ENCODE data around the gene AJM1. TPM values are rescaled to one million over a fixed set of nuclear protein-coding genes. Genes with fewer than 3 reads are reported as not detected.

Gene AJM1
- total RNA-seq, 6 experiments from 2014 or later = 4.5 to 8.0 (median 5.3) TPM

DNA sequence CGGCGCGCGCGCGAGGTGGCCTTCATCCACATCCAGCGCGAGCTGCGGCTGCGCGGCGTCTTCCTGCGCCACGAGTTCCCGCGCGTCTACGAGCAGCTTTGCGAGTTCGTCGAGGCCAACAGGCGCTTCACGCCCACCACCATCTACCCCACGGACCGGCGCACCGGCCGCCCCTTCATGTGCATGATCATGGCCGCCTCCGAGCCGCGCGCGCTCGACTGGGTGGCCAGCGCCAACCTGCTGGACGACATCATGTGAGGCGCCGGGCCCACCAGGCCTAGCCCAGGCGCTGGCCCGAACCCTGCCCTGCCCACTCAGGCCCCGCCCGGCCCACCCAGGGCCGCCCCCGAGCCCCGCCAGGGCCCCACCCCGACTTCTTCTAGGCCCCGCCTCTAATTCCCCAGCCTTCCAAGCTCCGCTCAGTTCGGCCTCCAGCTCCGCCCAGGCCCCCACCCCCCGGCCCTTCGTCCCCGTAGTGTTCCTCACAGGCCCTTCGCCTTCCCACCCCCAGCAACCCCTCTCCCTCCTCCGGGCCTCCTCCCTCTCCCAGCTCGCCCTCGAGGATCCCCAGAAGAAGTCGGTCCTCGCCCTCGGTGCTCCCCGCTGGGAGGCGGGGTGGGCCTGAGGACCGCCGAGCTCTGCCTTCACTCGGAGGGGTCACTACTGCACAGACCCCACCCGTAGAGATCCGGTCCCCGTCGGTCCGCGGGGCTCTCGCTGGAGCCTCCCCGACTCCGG, 5.0 kb downstream of the AJM1 start:
- no peak for DNase-seq
- peaks cover 10% of the 10 kb centered on the region; the same call in 1 of the 2 replicates for H3K4me1 Mint-ChIP-seq (ENCODE audit: low read depth)
- H3K9me3 Mint-ChIP-seq = no peaks in the 10 kb centered on the region; the same call in 1 of the 2 replicates
- H3K4me3 Mint-ChIP-seq = peak overlapping the region; percentile 96
- peak overlapping the region; percentile 70 for H3K27ac Mint-ChIP-seq
- TF ChIP-seq, protein P1, sequence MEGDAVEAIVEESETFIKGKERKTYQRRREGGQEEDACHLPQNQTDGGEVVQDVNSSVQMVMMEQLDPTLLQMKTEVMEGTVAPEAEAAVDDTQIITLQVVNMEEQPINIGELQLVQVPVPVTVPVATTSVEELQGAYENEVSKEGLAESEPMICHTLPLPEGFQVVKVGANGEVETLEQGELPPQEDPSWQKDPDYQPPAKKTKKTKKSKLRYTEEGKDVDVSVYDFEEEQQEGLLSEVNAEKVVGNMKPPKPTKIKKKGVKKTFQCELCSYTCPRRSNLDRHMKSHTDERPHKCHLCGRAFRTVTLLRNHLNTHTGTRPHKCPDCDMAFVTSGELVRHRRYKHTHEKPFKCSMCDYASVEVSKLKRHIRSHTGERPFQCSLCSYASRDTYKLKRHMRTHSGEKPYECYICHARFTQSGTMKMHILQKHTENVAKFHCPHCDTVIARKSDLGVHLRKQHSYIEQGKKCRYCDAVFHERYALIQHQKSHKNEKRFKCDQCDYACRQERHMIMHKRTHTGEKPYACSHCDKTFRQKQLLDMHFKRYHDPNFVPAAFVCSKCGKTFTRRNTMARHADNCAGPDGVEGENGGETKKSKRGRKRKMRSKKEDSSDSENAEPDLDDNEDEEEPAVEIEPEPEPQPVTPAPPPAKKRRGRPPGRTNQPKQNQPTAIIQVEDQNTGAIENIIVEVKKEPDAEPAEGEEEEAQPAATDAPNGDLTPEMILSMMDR (IDR thresholded peaks at IDR 0.05) = no peak
- no peaks in the 10 kb centered on the region for H3K36me3 Mint-ChIP-seq (ENCODE audit: low read depth)
- peaks cover 32% of the 10 kb centered on the region for H3K27me3 Mint-ChIP-seq (ENCODE audit: insufficient read depth)

DNA sequence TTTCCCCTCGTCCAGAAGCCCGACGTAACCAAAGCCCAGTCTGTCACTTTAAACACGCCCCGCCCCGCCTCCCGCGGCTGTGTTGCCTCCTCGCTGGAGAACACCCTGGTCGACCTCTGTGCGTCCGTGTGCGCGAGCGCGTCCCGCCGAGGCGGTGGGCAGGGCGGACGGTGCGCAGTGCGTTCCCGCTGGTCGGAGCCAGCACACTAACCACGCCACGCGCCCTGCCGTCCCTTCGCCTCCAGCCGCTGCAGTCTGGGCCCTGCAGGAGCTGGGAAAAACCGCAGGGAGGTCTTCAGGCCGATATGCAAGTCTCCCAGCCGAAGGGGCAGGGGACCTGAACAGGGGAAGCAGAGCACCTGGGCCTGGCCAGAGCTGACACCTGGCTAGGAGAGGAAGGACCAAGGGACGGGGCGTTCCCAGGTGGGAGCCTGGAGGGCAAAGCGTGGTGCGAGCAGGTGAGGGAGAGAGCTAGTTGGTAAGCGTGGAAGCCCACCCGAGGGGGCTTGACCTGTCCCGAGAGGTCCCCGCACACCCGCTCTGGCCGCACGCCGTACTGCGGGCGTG, 5.6 kb downstream of the AJM1 start:
- peak overlapping the region; percentile 96 for H3K4me3 Mint-ChIP-seq
- H3K27ac Mint-ChIP-seq = peak overlapping the region; percentile 70
- TF ChIP-seq, protein P1 (IDR thresholded peaks at IDR 0.05) = no peak
- H3K9me3 Mint-ChIP-seq = no peaks in the 10 kb centered on the region; the same call in 1 of the 2 replicates
- no peaks in the 10 kb centered on the region for H3K36me3 Mint-ChIP-seq (ENCODE audit: low read depth)
- DNase-seq = peak; percentile 68
- H3K4me1 Mint-ChIP-seq (ENCODE audit: low read depth) = peaks cover 9% of the 10 kb centered on the region; the same call in 1 of the 2 replicates
- peaks cover 31% of the 10 kb centered on the region for H3K27me3 Mint-ChIP-seq (ENCODE audit: insufficient read depth)

DNA sequence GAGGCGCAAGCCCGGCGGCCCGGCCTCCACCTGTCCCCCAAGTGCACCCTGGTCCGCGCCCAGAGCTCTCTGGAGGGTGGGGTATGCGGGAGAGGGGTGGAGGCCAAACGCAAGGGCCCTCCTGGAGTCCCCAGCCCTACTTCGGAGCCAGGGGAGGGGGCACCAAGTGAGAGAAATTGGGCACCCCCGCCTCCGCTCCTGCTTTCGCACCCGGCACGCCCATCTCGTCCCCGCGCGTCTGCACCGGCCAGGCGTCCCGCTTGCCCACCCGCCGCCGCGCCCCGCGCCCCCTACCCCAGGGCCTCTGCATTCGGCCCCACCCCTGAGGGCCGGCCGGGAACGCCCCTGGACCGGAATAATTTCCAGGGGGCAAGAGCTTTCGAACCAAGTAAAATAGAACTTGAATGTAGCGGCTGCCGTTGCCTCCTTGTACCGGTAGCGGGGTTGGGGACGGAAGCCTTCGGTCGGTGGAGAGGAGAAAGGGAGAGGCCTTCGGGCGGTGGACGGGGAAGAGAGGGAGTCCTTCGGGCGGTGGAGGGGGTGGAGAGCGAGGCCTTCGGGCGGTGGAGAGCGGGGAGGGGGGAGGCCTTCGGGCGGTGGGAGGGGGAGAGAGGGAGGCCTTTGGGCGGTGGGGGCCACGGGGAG, 6.2 kb downstream of the AJM1 start:
- H3K4me3 Mint-ChIP-seq = peak overlapping the region; percentile 96
- H3K27ac Mint-ChIP-seq = peak overlapping the region; percentile 88
- H3K27me3 Mint-ChIP-seq (ENCODE audit: insufficient read depth) = peaks cover 29% of the 10 kb centered on the region
- peaks cover 9% of the 10 kb centered on the region; the same call in 1 of the 2 replicates for H3K4me1 Mint-ChIP-seq (ENCODE audit: low read depth)
- TF ChIP-seq, protein P1 (IDR thresholded peaks at IDR 0.05) = no peak
- H3K9me3 Mint-ChIP-seq = no peaks in the 10 kb centered on the region; the same call in 1 of the 2 replicates
- H3K36me3 Mint-ChIP-seq (ENCODE audit: low read depth) = no peaks in the 10 kb centered on the region
- DNase-seq = peak; percentile 33

DNA sequence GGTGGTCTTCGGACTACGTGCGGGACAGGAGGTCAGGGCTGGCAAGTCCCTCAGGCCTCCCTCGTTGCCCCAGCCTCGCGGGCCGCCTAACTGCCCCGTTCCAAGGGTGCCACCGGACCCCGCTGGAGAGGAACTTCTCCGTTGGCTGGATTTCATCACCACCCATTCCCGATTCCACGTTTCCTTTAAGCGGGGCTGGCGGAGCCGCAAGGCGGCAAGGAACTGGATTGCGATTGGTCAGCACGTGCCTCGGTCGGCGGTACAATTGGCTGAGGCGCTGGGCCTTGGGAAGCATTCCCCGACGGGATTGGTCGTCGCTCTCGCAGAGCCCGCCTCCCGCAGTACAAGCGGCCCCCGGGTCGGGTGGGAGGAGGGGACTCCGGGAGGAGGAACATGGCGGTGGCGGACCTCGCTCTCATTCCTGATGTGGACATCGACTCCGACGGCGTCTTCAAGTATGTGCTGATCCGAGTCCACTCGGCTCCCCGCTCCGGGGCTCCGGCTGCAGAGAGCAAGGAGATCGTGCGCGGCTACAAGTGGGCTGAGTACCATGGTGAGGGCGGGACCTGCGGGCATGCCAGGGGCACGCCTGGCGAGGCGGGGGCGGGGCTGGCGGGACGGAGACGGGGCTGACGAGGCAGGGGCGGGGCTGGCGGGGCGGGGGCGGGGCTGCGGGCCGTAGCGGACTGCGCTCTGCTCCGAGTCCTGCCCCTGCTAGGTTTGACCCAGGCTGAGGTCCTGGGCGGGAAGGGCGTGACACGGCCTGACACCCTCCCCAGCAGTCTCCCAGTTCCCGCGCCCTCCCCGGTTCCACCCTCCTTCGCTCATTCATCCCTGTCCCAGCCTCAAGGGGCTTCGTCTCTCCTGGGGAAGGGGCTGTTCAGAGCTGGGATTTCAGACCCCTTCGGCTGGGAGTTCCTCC, 7.0 kb downstream of the AJM1 start, which contains the start of gene PHPT1:
TSS of gene PHPT1 (plus strand) at position 372 of the 922 bp plus-strand sequence. CDS start at position 394, 22 bp downstream.
- peak within 1 kb of the TSS; percentile 96 for H3K4me3 Mint-ChIP-seq

More for the DNA sequence above, 7.0 kb downstream of the AJM1 start, which contains the start of gene PHPT1:
- TF ChIP-seq, protein P1 (IDR thresholded peaks at IDR 0.05) = no peak
- DNase-seq = peak; percentile 98
- H3K27me3 Mint-ChIP-seq (ENCODE audit: insufficient read depth) = peaks cover 29% of the 10 kb centered on the region
- H3K4me1 Mint-ChIP-seq (ENCODE audit: low read depth) = peaks cover 9% of the 10 kb centered on the region; the same call in 1 of the 2 replicates
- no peaks in the 10 kb centered on the region for H3K36me3 Mint-ChIP-seq (ENCODE audit: low read depth)
- H3K27ac Mint-ChIP-seq = peak within 1 kb of the TSS; percentile 88
- H3K9me3 Mint-ChIP-seq = no peaks in the 10 kb centered on the region; the same call in 1 of the 2 replicates

Data from HFFc6 (cell line).